ENCODE results near the gene CCDC146.
"Not testable (repeated sequence)": the region's sequence is repeated elsewhere in the genome, so short reads cannot be mapped to it uniquely, and the experiment has no call there.

CCDC146 gene

GRCh38 chr7:77327067-77327931, 204.9 kb downstream of the CCDC146 start:
- no peak for DNase-seq (ENCODE audit: low read depth in 1 of 2, low spot score in 1 of 2)

DNA sequence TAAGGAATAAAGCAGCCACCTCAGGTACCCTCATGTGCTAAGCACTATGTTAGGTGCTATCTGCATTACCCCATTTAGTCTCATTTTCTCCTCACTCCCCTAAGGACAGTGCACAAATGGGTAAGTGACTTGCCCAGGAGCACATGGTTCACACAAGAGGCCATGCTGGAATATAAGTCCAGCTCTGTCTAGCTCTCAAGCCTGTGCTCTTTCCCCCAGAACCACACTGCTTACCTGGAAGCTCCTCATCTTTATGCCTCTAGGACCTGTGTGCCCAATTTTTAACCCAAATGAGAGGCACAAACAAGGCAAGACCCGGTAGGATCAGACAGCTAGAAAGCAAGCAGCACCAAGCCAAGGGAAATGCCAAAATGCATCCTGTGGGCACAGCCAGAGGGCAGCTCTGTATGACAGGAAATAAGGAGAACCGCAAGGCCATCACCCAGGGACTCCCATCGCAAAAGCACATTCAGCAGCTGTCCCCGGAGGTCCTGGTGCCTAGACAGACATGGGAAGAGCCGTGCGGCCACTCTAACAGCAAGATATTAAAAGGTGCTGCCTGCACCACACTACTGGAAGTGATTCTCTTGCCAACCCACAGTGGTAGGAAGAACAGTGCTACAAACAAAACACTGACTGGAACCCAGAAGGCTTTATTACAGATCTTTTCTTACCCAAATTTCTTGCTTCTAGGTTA, 205.7 kb downstream of the CCDC146 start:
- no peak for DNase-seq (ENCODE audit: low read depth in 1 of 2, low spot score in 1 of 2)

DNA sequence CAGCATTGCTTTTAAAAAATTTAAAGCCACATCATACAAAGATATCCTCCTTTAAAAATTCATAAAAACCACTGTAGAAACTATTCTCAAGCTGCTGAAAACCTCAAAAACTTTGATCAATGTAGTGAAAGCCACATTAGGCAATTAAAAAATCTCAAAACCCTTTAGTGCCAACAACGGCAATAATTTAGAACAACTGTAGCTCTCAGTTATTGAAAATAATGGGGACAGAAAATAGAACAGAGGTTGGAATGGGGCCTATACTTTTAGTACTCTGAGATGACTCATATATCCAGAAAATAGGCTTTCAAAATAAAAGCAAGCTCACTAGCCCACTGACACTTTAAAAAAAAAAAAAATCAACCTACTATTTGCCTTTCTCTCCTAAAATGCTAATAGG, 206.3 kb downstream of the CCDC146 start:
- no peak for DNase-seq (ENCODE audit: low read depth in 1 of 2, low spot score in 1 of 2)

DNA sequence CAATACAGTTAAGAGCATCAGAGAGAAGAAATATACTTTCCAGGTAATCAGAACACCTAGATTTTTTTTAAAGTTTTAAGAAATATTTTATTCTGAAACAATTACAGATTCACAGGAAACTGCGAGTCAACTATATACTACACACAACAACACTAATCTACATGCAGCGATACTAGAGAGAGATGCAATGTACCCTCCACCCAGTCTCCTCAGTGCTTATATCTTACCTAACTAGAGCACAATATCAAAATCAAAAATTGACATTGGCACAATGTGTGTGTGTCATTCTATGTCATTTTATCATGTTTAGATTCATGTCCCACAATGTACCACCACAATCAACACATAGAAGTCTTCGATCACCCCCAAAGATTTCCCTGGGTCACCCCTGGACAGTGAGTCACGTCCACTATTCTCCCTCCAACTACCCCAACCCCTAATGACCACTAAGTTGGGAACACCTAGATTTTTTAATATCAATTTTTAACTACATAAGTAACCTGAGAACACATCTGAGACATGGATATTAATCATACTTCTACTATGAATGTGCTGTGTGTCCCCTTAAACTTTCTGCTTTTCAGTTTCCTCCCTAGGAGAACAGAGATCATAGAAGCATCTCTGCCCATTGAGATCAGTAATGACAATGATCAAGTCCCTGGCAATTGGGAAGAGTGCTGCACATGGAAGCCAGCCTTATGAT, 207.2 kb downstream of the CCDC146 start:
- DNase-seq (ENCODE audit: low read depth in 1 of 2, low spot score in 1 of 2): no peak

DNA sequence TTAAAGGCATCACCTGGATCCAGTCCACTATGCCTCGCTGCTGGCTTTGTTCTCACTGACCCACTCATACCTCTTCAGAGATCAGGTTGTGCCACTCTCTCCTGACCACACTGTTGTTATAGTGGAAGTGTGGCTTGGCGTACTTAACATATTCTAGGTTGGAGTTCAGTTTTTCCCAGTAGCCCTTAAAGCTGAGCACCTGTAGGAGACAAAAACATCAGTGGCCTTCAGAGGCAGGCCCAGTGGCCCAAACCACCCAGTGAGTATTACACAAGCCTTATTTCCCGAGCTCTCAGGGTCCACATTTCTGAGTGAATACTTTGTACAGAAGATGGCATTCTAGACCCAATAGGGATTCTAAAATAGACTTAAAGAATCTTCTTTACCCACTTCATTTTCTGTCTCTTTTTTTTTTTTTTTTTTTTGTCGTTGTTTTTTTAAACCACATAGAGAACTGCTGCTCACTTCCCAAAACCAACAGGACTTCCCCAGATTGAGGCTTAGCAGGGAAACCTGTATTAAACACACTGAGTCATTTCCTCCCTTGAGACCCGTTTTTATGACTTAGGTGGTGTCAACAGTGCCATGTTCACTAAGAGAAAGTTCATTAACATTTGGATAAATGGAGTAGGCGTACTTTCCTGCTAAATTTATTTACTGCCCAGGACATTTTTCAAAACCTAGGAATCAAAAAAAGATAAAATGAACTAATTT, 207.9 kb downstream of the CCDC146 start:
- DNase-seq (ENCODE audit: low read depth in 1 of 2, low spot score in 1 of 2): no peak

DNA sequence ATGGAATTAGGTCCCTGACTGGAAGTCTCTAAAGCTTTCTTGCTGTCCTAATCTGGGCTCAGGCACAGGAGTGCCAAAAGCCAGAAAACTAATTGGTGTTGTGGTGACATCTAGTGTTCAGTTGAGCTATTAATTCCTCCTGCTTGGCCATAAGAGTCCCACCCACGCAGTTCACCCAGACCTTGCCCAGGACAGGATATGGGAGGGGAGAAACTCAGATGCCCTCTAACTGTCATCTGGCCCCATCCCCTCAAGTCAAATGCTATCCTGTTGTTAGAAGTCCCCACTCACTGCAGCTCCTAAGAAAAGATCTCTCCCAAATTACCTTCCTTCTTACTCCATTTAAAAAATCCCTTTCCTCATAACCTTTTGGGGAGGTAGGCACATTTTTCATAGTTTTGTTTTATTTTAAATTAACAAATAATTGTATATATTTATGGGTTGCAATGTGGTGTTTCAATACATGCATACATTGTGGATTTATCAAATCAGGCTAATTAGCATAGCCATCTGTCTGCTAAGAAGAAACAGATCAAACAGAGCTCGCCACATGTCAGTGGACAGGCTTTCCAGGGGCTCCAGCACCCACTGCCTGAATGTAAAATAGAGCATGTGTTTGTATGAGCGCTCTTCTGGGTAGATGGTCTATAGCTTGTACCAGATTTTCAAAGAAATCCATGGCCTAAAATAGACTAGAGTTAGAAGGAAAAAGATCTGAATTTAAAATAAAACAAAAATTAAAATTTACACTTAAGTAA, 209.7 kb downstream of the CCDC146 start:
- DNase-seq (ENCODE audit: low read depth in 1 of 2, low spot score in 1 of 2): no peak

GRCh38 chr7:77334039-77334438, 211.6 kb downstream of the CCDC146 start:
- DNase-seq (ENCODE audit: low read depth in 1 of 2, low spot score in 1 of 2): not testable (repeated sequence)

- no peak for DNase-seq (ENCODE audit: low read depth in 1 of 2, low spot score in 1 of 2)
Observed at GRCh38 chr7:77335581-77335980, 213.2 kb downstream of the CCDC146 start.

- no peak for DNase-seq (ENCODE audit: low read depth in 1 of 2, low spot score in 1 of 2)
Observed at GRCh38 chr7:77337456-77337990, 215.1 kb downstream of the CCDC146 start.

- no peak for DNase-seq (ENCODE audit: low read depth in 1 of 2, low spot score in 1 of 2)
Observed at GRCh38 chr7:77338260-77338659, 215.8 kb downstream of the CCDC146 start.

- DNase-seq (ENCODE audit: low read depth in 1 of 2, low spot score in 1 of 2): no peak
Observed at GRCh38 chr7:77338883-77339629, 216.6 kb downstream of the CCDC146 start.

DNA sequence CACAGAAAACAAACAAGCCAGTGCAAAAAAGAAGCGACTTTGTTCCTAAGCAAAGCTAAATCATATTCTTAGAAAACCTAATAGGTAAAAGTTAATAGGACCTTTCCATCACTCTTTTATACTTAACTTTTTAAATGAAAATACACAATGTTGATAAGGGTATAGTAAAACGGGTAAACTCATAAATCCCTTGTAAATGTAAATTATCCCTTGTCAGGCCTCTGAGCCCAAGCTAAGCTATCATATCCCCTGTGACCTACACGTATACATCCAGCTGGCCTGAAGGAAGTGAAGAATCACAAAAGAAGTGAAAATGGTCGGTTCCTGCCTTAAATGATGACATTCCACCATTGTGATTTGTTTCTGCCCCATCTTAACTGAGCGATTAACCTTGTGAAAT, 217.3 kb downstream of the CCDC146 start:
- no peak for DNase-seq (ENCODE audit: low read depth in 1 of 2, low spot score in 1 of 2)

Data from activated T-helper 1 cell treated with anti-CD3 and anti-CD28 coated beads, Interleukin-2, amount 50 U/mL, for 16 hours (primary cell).